Non-pigmented ciliary epithelial cell (primary cell): Measurements from ENCODE around the gene CERS6.
"Not testable (repeated sequence)": the region's sequence is repeated elsewhere in the genome, so short reads cannot be mapped to it uniquely, and the experiment has no call there.

Experiments
- DNase-seq: peaks from one replicate; pipeline ENCODE4 v3.0.0-alpha.2; 2010; ENCODE audit warnings: low read depth

Gene CERS6

GRCh38 chr2:168773128-168773527, 317.1 kb downstream of the CERS6 start:
- DNase-seq, result no peak

GRCh38 chr2:168773719-168774521, 317.8 kb downstream of the CERS6 start:
- DNase-seq, result peak; percentile 15

DNA sequence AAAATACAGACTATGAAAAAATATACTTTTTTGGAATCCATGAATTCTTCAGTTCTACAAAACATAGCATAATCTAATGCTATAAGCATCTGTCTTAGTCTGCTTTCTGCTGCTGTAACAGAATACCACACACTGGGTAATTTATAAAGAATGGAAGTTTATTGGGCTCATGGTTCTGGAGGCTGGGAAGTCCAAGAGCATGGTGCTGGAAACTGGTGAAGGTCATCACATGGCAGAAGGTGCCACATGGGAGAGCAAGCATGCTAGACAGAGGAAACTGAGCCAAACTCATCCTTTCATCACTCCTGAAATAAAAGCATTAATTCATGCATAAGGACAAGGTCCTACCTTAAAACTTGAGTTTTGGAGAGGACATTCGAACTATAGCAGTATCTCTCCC, 319.8 kb downstream of the CERS6 start:
- no peak for DNase-seq

DNA sequence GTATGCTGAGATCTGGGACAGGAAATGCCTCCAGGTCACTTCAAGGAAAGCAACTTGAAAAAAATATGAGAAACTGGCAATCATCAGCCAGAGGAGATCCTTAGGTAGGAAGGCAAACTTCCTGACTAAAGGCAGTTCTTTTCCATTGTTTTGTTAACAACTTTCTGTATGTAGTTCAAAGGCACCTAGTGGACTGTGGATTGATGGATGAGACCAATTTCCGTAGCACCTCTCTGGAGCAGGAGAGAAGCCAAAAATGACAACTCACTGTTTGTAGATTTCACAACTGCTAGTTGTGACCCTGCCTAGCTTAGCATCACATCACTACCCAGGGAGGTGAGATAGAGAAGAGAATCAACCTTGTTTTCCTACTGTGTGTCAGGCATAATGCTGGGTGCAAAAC, 324.6 kb downstream of the CERS6 start:
- no peak for DNase-seq

GRCh38 chr2:168781191-168781817, 325.2 kb downstream of the CERS6 start:
- no peak for DNase-seq

GRCh38 chr2:168782271-168782670, 326.2 kb downstream of the CERS6 start:
- no peak for DNase-seq

- no peak for DNase-seq
Observed at GRCh38 chr2:168784993-168785392, 328.9 kb downstream of the CERS6 start.

DNA sequence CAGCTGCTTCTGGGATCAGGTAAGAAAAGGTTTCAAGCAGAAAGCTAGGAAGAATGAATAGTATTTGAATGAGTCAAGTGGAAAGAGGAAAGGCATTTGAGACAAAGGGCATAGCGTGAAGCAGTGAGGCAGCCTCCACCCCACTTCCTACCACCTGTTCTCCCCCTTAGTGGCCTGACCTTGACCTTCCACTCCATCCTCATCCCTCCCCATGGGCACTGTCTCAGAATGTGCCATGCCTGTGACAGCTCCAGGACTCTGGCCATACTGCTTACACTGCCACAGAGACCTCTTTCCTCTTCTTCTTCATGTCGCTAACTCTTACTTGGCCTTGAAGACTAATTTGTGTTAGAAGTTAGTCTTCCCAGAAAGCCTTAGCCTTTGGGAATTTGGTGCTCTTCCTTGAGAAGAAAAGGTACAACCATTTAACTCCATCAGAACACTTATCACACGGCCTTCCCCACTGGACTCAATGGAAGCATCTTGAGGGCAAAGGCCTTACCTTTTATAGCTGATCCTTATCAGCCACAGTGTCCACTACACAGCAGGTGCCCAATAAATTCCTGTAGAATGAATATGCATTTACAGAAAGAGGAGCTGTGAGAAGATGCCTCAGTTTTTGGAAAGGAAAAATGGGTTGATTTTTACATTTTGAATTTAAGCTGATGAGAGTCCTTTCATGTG, 331.2 kb downstream of the CERS6 start:
- DNase-seq, result no peak

GRCh38 chr2:168787782-168788376, 331.8 kb downstream of the CERS6 start:
- DNase-seq, result no peak

DNA sequence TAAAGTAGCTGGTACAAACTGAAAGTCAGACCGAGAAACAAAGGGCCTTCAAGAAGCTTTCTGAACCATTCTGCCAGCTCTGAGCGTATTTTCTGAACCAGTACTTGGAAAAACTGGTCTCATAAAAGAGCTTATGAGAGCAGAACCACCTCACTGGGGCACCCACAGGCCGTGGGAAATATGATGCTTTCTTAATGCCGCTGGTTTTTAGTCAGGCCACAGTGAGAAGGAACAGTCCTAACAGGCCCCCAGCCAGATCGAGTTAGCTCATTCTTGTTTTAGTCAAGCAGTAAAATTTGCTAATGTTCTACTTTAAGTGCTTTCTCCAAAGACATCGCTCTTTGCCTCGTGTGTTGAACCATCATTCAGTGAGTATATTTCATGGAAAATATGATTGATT, 333.7 kb downstream of the CERS6 start:
- DNase-seq, result no peak

- no peak for DNase-seq
Observed at GRCh38 chr2:168790226-168790902, 334.3 kb downstream of the CERS6 start.

DNA sequence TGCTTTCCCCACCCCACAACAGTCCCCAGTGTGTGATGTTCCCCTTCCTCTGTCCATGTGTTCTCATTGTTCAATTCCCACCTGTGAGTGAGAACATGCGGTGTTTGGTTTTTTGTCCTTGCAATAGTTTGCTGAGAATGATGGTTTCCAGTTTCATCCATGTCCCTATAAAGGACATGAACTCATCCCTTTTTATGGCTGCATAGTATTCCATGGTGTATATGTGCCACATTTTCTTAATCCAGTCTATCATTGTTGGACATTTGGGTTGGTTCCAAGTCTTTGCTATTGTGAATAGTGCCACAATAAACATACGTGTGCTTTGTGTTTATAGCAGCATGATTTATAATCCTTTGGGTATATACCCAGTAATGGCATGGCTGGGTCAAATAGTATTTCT, 335.1 kb downstream of the CERS6 start:
- not testable (repeated sequence) for DNase-seq

DNA sequence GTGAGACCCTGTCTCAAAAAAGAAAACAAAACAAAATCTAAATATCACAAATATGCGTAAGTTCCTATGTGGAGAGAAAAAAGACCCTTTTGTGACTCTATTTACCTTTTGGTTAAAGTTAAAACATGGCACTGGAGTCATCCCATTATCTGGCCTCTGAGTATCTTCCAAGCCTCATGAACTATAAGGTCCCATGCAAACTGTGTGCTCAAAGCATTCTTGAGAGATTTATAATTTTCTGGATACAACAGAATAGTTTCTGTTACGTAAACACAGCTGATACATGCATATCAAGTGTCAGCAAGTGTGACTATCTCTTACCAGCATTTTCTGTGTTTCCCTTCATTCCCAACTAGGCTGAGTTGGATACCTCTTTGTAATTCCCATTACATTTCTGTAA, 337.5 kb downstream of the CERS6 start:
- DNase-seq, result no peak

DNA sequence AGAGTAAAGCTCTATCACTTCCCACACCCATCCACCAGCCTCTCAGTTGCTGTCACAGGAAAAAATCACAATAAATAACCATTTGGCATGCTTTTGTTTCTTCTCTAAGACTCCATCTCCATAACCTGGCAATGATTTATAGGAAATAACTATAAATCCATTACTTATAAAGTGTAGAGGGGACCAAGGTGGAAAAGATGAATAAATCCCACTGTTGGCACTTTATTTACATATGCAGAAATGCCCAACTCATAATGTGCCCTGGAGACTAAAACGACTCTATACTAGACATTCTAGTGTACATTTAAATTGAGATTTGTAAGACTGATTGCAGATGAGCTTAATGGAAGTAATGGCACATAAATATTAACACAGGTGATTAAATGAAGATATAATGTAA, 338.9 kb downstream of the CERS6 start:
- DNase-seq, result no peak

DNA sequence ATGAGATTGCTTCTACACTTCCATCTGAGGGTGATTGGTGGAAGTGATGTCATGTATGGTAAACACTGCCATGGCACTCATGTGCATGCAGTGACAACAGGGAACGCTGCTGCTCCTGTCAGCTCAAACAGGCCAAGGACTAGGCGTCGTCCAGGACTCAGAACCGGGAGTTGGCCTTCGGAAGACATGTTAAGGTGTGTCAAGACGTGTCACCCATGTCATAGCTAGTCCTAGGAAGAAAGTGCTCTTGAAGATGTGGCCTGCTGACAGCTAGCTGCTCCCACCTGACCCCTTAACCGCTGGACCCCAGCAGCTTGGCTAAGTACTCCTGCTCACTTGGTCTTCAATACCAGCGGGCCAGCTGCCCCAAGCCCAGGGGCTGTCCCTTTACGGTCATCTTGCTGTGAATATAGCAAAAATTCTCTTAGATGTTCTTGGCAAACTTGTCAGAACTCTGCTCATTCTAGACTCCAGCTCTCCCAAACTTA, 340.1 kb downstream of the CERS6 start:
- DNase-seq, result no peak

DNA sequence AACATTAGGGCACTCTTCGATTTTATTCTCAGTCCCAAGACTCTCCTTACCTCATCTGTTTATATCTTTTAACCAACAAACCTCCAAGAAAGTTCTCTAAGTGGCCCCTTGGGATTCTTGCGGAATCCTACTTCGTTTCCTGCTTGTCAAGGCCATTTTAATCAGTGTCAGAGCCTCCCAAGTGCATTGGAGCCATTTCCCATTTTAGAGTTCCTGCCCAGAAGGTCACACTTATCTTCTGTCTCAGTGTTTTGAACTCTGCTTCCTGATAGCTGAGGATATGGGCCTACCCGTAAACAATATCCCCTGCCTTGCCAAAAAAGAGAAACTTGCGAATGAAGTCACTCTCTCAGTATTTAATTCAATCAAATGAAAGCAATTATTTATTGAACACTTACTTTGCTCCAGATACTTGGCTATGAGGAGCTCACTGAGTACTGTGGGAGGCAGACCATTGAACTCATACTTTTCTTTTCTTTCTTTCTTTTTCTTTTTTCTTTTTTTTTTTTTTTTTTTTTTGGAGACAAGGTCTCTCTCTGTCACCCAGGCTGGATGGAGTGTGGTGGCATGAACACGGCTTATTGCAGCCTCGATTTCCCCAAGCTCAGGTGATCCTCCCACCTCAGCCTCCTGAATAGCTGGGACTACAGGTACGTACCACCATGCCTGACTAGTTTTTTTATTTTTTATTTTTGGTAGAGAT, 340.7 kb downstream of the CERS6 start:
- DNase-seq, result no peak

DNA sequence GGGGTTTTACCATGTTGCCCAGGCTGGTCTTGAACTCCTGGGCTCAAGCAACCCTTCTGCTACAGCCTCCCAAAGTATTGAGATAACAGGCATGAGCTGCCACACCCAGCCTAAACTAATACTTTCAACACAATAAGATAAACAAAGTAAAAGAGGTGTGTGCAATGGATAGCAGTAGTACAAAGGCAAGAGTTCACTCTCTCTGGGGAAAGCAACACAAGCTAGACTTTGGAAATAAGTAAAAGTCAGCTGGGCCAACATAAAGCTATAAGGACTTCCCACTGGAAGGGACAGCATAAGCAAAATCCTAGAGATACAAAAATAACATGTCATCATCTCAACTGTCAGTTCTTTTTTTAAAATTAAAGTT, 341.2 kb downstream of the CERS6 start:
- DNase-seq, result no peak

DNA sequence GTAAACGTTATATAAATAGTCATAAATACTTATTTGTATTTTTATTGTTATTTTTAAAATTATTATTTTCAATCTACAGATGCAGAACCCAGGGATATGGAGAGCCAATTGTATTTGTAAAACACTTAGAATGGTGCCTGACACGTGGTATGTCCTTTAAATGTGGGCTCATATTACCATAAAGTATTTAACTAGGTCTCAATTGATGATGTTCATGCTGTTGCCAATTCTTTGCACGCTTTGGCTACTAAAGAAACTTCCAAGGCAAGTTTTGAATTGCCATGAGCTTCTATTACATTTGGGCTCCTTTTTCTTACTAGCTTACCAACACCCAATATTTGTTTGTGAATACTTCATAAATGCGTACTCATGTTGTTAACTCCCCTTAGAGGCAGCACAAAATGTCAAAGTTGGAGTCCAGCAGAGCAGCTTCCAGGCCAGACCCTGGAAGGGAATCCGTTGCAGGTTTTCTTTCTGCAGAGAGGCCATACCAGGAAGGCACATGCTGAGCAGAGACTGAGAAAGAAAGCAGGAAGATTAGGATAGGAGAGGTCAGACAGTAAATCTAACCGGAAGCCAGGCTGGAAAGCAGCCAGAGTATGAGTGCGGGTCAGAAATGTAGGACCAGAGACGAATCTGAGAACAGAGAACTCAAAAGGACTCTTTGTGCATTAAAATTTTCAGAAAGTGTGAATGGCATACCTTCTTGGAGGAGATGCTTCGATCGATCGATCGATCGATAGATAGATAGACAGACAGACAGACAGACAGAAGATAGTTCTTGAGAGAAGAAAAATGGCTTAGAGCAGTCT, 342.2 kb downstream of the CERS6 start:
- no peak for DNase-seq

DNA sequence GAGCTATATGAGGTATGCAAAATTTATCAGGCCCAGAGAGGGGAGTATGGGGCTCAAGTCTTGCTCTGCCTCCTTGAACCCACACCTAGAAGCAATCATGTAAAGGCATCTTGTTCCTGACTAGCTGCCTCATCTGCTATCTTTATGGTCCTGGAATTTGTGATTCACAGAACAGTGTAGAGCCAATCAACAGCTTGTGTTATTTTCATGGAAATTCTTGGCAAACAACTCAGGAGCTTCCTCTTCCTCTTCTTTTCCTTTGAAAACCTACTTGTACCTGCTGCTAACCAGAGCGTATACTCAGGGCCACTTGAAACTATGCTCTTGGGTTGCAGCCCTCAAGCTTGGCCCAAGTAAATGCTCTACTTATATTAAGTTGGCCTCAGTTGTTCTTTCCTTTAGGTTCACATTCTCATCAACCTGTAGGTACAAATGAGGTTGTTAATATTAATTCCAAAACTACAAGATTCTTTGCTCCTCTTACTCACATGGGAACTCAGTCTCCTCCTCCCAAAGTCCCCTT, 342.9 kb downstream of the CERS6 start:
- DNase-seq, result no peak

DNA sequence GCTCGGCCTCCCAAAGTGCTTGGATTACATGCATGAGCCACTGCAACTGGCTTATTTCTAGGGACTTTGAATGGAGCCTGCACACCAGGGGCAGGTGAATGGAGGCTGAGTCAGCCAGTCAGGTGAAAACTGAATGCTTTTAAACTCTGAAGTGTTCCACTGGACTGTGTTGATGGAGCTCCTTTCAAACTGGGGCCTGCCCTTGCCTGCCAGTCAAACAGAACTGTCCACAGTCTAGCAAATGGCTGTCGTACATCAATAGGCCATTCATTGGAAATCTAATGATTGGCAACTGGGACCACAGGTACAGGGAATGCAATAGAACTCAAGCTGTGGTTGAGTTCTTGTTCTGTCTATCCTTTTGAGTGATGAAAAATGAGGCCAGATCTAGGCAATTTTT, 345.4 kb downstream of the CERS6 start:
- DNase-seq, result no peak
